ENCODE data around the gene OR14I1. TPM values are rescaled to one million over a fixed set of nuclear protein-coding genes. Genes with fewer than 3 reads are reported as not detected.

OR14I1 gene
- total RNA-seq, 4 donors from 2014 or later: not detected

GRCh38 chr1:248740876-248741275, 38.3 kb upstream of the OR14I1 start:
- no peaks in the 10 kb centered on the region for H3K36me3 ChIP-seq
- no peak overlapping the region for H3K4me3 ChIP-seq
- no peak for TF ChIP-seq POLR2A (IDR thresholded peaks at IDR 0.05)
- TF ChIP-seq EP300 (IDR thresholded peaks at IDR 0.05): no peak
- no peak for TF ChIP-seq CTCF (IDR thresholded peaks at IDR 0.05)
- DNase-seq (ENCODE audit: low spot score in 2 of 2): no peak
- no peaks in the 10 kb centered on the region for H3K9me3 ChIP-seq
- no peaks in the 10 kb centered on the region for H3K4me1 ChIP-seq
- no peaks in the 10 kb centered on the region for H3K27me3 ChIP-seq
- H3K27ac ChIP-seq: no peak overlapping the region
- 91 to 94% methylated on average over 7 of the region's 7 CpGs for WGBS, 2 donors

GRCh38 chr1:248739572-248740205, 37.1 kb upstream of the OR14I1 start:
- DNase-seq (ENCODE audit: low spot score in 2 of 2): no peak
- no peaks in the 10 kb centered on the region for H3K36me3 ChIP-seq
- WGBS, 2 donors: 77 to 80% methylated on average over 14 to 16 of the region's 16 CpGs
- no peak for TF ChIP-seq POLR2A (IDR thresholded peaks at IDR 0.05)
- no peak for TF ChIP-seq EP300 (IDR thresholded peaks at IDR 0.05)
- TF ChIP-seq CTCF (IDR thresholded peaks at IDR 0.05): no peak
- H3K27me3 ChIP-seq: no peaks in the 10 kb centered on the region
- no peak overlapping the region for H3K4me3 ChIP-seq
- no peak overlapping the region for H3K27ac ChIP-seq
- H3K4me1 ChIP-seq: no peaks in the 10 kb centered on the region
- H3K9me3 ChIP-seq: peaks cover 0 to 8% (median 0%) of the 10 kb centered on the region in 4 donors

- no peak for DNase-seq (ENCODE audit: low spot score in 2 of 2)
- H3K4me3 ChIP-seq: no peak overlapping the region
- no peaks in the 10 kb centered on the region for H3K27me3 ChIP-seq
- no peaks in the 10 kb centered on the region for H3K4me1 ChIP-seq
- TF ChIP-seq CTCF (IDR thresholded peaks at IDR 0.05) (no peak), EP300 (IDR thresholded peaks at IDR 0.05) (no peak), POLR2A (IDR thresholded peaks at IDR 0.05) (no peak)
- 74 to 75% methylated on average over 6 of the region's 6 CpGs for WGBS, 2 donors
- peaks cover 0 to 12% (median 0%) of the 10 kb centered on the region in 4 donors for H3K9me3 ChIP-seq
- no peak overlapping the region for H3K27ac ChIP-seq
- no peaks in the 10 kb centered on the region for H3K36me3 ChIP-seq
These were observed 34.9 kb upstream of the OR14I1 start for GRCh38 chr1:248737457-248737856.

- Histone ChIP-seq H3K9me3 (peaks cover 0 to 12% (median 0%) of the 10 kb centered on the region in 4 donors), H3K36me3 (no peaks in the 10 kb centered on the region), H3K4me3 (no peak overlapping the region), H3K4me1 (no peaks in the 10 kb centered on the region), H3K27me3 (no peaks in the 10 kb centered on the region), H3K27ac (no peak overlapping the region)
- 62 to 67% methylated on average over 4 of the region's 4 CpGs for WGBS, 2 donors
- DNase-seq (ENCODE audit: low spot score in 2 of 2): no peak
- no peak for TF ChIP-seq CTCF (IDR thresholded peaks at IDR 0.05)
- no peak for TF ChIP-seq POLR2A (IDR thresholded peaks at IDR 0.05)
- TF ChIP-seq EP300 (IDR thresholded peaks at IDR 0.05): no peak
These were observed 34.4 kb upstream of the OR14I1 start for GRCh38 chr1:248736977-248737376.

- 59 to 64% methylated on average over 5 of the region's 5 CpGs for WGBS, 2 donors
- Histone ChIP-seq H3K36me3 (no peaks in the 10 kb centered on the region), H3K27me3 (no peaks in the 10 kb centered on the region), H3K9me3 (peaks cover 0 to 12% (median 0%) of the 10 kb centered on the region in 4 donors), H3K4me3 (no peak overlapping the region), H3K4me1 (no peaks in the 10 kb centered on the region), H3K27ac (no peak overlapping the region)
- TF ChIP-seq EP300 (IDR thresholded peaks at IDR 0.05): no peak
- TF ChIP-seq POLR2A (IDR thresholded peaks at IDR 0.05): no peak
- TF ChIP-seq CTCF (IDR thresholded peaks at IDR 0.05): no peak
- DNase-seq (ENCODE audit: low spot score in 2 of 2): no peak
These were observed 31.0 kb upstream of the OR14I1 start for GRCh38 chr1:248733566-248733965.
